ENCODE data around the gene SORL1-AS1. TPM values are rescaled to one million over a fixed set of nuclear protein-coding genes. Genes with fewer than 3 reads are reported as not detected.

The SORL1-AS1 gene

DNA sequence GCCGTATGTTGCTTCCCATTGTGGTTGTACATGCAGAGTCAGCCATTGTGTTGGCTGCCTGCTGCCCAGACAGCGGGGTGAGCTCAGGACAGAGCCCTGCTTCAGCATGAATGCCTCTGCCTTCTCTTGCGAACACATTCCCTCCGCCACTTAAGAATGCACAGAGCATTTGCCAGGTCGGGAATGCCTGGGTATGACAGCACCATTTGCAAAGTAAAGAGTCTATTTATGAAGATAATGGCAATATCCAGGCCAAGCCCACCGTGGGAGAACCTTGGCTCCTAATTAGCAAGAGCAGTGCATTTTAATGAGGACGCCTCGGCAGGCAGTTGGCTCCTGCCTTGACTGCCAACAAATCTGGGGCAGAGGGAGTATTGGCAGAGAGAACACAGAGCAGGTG, 63.1 kb downstream of the SORL1-AS1 start:
- DNase-seq = peak; percentile 23

Other genes starting within 250 kb of the SORL1-AS1 start
- gene SC5D, start 160.2 kb downstream of the SORL1-AS1 start, polyA plus RNA-seq (ENCODE audit: insufficient read length) = 29.9 TPM
- 3.3 TPM for gene SORL1, start 653 bp downstream of the SORL1-AS1 start, polyA plus RNA-seq (ENCODE audit: insufficient read length)

All from hindlimb muscle (tissue), 1 donor.